NCI-H510A (cell line): ENCODE data around the gene BAIAP2.
"Not testable (repeated sequence)": the region's sequence is repeated elsewhere in the genome, so short reads cannot be mapped to it uniquely, and the experiment has no call there.

ENCODE experiments used
- DNase-seq: peaks from one replicate; lab custom pipeline; 2025; lab: John Stamatoyannopoulos, UW

Gene BAIAP2

GRCh38 chr17:81025065-81025740 lies 9.7 kb upstream of the BAIAP2 start:
- no peak for DNase-seq

- DNase-seq = no peak
Observed at GRCh38 chr17:81025741-81026129, 9.2 kb upstream of the BAIAP2 start.

- DNase-seq = no peak
Observed at GRCh38 chr17:81026266-81027036, 8.5 kb upstream of the BAIAP2 start.

DNA sequence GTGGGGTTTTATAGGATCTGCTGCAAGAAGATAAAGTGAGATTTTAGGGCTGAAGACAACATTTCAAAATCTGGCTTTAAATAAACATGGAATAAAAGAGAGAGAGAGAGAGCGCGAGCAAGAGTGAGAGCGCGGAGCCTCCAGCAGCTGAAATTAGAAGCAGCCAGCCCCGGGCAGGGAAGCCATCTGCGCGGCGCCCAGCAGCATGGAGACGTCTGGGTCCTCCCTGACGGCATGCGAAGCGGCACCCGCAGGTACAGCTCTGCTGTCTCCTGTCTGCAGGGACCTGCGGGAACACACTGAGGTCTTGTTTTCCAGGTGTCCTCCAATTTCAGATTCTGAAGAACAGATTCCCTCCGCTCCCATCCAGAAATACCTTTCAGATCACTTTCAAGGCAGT lies 7.9 kb upstream of the BAIAP2 start:
- no peak for DNase-seq

DNA sequence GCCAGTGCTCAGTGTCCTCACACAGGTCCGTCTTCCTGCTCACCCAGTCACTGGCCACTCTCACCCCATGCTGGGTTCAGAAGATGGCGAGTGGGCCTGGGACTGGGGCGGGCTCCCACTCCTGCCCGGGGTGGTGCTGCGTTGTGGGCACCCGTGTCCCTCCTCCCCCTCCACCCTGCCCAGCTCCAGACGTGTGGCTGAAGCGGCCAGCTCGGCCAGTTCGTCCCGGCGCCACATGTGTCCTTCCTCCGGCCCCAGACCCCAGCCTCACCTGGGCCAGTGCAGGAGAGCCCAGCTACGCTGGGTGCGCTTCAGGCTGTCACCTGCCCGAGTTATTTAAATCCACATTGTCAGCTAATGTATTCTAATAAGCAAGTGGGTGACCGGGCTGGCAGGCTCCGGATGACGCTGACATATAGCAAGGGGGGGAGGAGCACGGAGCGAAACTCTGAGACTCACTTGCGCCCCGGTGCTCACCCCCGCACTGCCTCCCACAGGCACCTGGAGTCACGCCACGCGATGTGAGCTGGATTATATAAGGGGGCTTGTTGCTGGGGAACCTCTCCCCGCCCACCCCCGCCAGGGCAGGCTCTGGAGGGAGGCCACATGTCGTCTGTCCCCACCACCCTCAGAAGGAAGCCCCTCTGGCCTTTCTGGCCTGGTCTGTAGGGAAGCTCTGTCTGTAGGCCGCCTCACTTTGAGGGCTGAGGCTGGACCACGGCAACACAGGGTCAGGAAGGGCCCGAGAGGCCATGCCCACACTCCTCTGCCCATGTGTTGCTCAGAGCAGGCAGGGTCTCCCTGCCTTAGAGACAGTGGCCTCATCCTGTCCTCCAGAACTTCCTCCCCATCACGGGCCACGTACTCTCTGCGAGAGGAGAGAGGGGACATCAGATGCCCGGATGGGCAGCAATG lies 7.1 kb upstream of the BAIAP2 start:
- no peak for DNase-seq

DNA sequence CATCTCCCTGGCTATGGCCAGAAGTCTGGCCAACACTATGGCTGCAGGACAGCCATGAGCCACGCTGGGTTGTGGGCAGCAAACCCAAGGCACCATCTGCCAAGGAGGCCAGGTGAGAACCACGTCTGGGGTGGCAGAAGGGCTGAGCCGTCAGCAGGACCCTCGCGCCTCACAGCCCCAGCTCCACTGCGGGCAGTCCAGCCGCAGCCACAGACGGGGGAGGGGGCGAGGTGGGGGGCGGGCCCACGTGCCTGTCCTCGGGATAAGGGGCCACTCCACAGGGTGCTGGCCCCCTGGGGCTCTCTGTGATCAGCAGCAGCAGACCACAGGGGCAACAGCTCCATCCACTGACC lies 6.5 kb upstream of the BAIAP2 start:
- no peak for DNase-seq

DNA sequence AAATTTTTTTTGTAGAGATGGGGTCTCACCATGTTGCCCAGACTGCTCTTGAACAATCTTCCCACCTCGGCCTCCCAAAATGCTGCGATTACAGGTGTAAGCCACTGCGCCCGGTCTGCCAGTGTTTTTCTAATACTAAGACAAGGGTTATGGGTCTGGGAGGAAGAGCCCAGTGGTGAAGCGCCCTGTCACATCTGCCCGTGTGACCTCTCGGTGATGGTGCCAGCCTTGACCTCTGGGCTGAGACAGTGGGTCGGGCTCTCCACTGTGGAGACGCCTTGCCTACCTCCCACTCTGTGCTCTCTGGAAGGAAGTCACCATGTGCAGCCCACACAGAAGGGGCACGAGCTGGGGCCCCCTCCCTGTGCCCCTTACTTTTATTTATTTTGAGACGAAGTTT lies 5.1 kb upstream of the BAIAP2 start:
- no peak for DNase-seq

GRCh38 chr17:81030312-81030711 lies 4.6 kb upstream of the BAIAP2 start:
- DNase-seq = not testable (repeated sequence)

GRCh38 chr17:81030741-81031565 lies 4.0 kb upstream of the BAIAP2 start:
- DNase-seq = peak; percentile 63

- DNase-seq = no peak
Observed at GRCh38 chr17:81031566-81032550, 3.1 kb upstream of the BAIAP2 start.

- DNase-seq = no peak
Observed at GRCh38 chr17:81032641-81033480, 2.1 kb upstream of the BAIAP2 start.

DNA sequence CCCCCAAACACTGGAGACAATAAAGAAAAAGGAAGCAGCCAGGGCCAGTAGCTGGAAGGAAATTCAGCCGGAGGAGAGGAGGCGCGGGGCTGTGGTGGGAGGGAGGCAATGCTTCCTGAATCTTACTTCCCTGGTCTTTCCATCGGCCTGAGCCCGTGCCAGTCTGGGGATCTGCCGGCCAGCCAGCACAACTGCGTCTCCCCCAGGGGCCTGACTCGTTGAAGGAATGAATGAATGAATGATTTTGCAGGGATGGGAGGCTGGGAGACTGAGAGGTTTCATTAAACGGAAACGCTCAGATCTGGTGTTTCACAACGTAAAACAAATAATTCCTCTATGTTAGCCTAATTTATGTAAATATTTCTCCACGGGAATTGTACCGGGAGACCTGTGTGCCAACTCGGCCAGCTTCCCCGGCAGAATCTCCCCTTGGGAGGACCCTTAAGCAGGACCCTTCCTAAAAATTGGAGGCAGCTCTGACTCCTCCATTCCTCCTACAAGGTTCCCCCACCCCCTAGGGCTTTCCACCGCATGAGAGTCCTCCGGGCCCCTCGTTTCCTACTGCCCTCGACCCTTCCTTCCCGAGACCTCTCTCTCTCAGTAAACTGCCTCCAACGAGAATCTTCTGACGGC lies 1.3 kb upstream of the BAIAP2 start:
- no peak for DNase-seq

GRCh38 chr17:81034168-81034777 lies 678 bp upstream of the BAIAP2 start:
- DNase-seq = no peak

GRCh38 chr17:81035521-81036196 lies 708 bp downstream of the BAIAP2 start:
- DNase-seq = no peak

GRCh38 chr17:81036197-81036941 lies 1.4 kb downstream of the BAIAP2 start:
- no peak for DNase-seq

- no peak for DNase-seq
Observed at GRCh38 chr17:81037026-81037797, 2.3 kb downstream of the BAIAP2 start.
